HG03066 (cell line): ENCODE data around the gene DACH2.

ENCODE experiments used
- ATAC-seq: cut with Tn5 transposase; IDR thresholded peaks from one replicate; pipeline ENCODE4 v1.9.1; 2021; ENCODE audit warnings: low read depth; ENCODE audit not compliant: unreplicated experiment

DACH2 gene

DNA sequence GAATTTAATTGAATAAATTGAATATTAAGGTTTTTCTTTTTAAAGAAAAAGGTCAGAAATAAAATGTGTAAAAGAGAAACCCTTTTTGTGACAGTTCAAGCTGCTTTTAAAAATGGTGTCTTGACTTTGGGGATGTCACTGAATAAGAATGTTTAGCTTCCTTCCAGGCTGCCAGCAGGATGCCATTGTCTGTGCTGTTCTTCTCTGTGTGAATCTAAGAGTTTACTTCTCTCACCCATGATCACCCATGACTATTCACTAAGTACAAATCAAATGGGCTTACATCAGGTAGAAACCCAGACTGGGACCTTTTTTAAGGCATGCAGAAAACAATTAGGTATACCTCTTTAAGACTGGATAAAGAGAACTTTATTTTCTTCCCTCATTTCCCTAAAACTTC is 115.3 kb downstream of the DACH2 start:
- no peak for ATAC-seq

DNA sequence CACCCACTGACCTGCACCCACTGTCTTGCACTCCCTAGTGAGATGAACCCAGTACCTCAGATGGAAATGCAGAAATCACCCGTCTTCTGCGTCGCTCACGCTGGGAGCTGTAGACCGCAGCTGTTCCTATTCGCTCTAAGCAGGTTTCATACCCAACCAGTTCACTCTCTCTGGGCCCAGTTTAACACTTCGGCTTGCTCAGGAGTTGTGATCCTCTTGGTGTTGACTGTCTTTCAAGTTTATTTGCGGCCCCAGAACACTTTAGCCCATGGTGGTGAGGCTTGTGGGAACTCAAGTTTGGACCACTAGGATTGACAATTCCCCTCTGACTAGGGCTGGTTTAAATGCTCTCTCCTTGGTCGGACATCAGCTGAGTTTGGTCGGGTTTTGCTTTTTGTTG is 147.0 kb downstream of the DACH2 start:
- ATAC-seq: no peak

GRCh38 chrX:86322913-86323312 is 174.7 kb downstream of the DACH2 start:
- ATAC-seq: no peak

DNA sequence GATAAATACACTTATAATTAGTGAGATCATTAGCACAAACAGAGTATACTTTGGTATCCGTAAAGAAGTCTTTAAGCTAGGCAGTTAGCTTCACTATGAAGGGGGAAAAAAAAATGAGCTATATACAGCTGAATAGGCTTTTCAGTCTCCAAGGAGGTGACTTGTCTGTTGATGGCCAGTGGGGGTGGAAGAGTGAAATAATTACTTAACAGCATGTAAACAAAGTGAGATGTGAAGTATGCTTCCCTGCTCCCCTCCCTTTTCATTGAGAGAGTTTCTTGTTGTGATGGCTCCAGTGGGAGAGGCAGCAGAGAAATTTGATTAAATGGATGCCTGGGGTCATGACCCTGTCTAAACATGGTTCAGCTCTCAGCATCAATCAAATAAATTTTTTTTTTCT is 180.9 kb downstream of the DACH2 start:
- ATAC-seq: no peak

DNA sequence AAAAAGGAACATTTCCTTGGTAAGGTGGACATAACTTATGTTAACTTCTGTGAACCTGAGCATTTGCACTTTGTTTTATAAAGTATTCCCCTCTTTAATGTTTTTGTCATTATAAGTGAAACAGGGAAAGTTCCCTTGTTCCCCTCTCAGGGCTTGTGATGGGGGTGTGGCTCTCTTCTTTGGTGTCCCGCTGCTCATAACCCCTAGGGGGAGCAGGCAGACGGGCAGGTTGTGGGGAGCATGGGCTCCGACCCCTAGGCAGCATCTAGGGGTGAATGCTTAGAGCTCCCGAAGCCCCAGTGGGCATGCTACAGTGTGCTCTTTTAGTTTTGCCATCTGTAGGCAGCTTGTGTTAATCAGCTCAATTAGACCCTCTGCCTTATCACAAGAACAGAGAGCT is 200.4 kb downstream of the DACH2 start:
- ATAC-seq: no peak

- ATAC-seq: no peak
These were observed 200.9 kb downstream of the DACH2 start for GRCh38 chrX:86349115-86349514.

- ATAC-seq: no peak
These were observed 221.8 kb downstream of the DACH2 start for GRCh38 chrX:86369847-86370630.

GRCh38 chrX:86370927-86371326 is 222.7 kb downstream of the DACH2 start:
- no peak for ATAC-seq

GRCh38 chrX:86379209-86379608 is 231.0 kb downstream of the DACH2 start:
- no peak for ATAC-seq

- no peak for ATAC-seq
These were observed 235.7 kb downstream of the DACH2 start for GRCh38 chrX:86383681-86384540.

GRCh38 chrX:86407371-86407770 is 259.1 kb downstream of the DACH2 start:
- ATAC-seq: no peak

DNA sequence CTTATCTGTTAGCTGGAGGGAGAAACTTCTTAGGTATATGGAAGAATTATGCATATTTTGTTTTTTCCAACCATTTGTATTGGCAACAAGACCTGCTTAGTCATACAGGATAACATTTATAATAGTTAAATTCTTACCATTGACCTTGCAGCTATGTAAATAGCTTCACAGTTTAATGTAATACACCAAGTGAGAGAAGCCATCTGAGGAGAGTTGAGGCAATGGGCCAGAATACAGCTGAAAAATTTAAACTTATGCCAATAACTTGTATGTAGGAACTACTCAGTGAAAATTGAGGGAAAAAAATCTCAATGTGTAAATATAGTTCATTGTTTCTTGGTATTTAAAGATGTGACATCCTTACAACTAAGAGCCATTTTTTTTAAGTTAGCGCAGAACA is 273.5 kb downstream of the DACH2 start:
- ATAC-seq: no peak

- ATAC-seq: no peak
These were observed 287.9 kb downstream of the DACH2 start for GRCh38 chrX:86436116-86436515.

DNA sequence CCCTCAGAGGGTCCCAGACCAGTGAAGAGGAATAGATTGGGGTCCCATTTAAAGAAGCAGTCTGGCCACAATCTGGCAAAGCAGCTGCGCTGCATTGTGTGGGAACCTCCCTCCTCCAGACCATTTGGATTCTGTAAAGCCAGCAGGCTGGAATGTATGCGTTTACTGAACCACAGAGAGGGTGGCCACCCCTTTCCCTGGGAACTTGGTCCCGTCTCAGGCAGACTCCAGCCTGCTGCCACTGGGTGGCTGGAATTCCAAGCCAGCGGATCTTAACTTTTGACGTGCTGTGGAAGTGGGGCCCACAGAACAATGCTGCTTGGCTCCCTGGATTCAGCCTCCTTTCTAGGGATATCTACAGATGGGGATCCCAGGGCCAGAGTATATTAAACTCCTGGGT is 307.2 kb downstream of the DACH2 start:
- no peak for ATAC-seq

- no peak for ATAC-seq
These were observed 312.5 kb downstream of the DACH2 start for GRCh38 chrX:86460760-86461159.

GRCh38 chrX:86504297-86504696 is 356.0 kb downstream of the DACH2 start:
- no peak for ATAC-seq

GRCh38 chrX:86507331-86507730 is 359.1 kb downstream of the DACH2 start:
- no peak for ATAC-seq

GRCh38 chrX:86579777-86580176 is 431.5 kb downstream of the DACH2 start:
- no peak for ATAC-seq

DNA sequence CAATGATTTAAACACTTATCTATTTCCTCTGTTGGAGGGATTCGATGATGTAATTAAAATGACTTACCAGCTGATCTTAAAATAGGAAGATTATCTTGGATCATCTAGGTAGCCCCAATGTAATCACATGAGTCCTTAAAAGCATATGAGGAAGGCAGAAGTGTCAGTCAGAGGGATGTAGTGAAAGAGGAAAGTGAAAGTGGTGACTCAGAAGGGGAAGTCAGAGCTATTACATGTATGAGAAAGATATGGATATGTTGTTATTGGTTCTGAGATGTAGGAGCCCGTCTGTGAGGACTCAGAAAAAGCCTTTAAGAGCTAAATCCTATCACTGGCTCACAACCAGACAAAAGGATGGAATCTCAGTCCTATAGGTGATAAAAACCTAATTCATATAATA is 456.4 kb downstream of the DACH2 start:
- no peak for ATAC-seq

DNA sequence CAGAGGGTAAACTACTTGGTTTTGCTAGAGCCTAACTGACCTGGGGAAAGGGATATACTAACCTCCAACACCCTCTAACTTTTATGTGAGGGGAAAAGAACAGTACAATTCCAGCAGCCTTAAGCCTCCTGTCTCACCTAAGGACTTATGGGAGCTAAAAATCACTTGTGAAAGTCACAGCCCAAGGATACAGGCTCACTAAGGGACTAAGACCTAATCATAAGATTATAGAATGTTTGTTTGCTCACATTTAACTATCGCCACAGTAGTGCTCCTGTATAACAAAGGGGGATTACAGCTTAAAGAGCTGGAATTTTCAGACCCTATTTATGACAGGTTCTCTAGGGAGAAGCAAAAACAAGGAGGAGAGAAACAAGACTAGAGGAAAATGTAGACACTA is 548.7 kb downstream of the DACH2 start:
- ATAC-seq: no peak

- ATAC-seq: no peak
These were observed 563.4 kb downstream of the DACH2 start for GRCh38 chrX:86711531-86712180.
